ENCODE measurements around the gene TPCN2.
"Not testable (repeated sequence)": the region's sequence is repeated elsewhere in the genome, so short reads cannot be mapped to it uniquely, and the experiment has no call there.

TPCN2 gene

GRCh38 chr11:69137151-69137844 is 88.6 kb downstream of the TPCN2 start:
- Histone ChIP-seq H3K18ac (ENCODE audit: low read depth in 1 of 2, low read length in 2 of 2) (no peak overlapping the region), H2BK15ac (ENCODE audit: low read depth, poor library complexity, severe bottlenecking) (peak overlapping the region; percentile 1), H4K8ac (ENCODE audit: low read length) (no peak overlapping the region), H2BK12ac (ENCODE audit: low read length in 2 of 2) (peak overlapping the region in 1 of 2 experiments; percentile 45), H2AK5ac (ENCODE audit: low read length, severe bottlenecking) (no peak overlapping the region), H3K27me3 (ENCODE audit: control insufficient read depth in 1 of 2, insufficient read depth in 1 of 2, low read length in 2 of 2) (peaks cover 1 to 43% of the 10 kb centered on the region in 2 experiments), H3K27ac (ENCODE audit: low read length, poor library complexity, severe bottlenecking) (no peak overlapping the region), H2AFZ (ENCODE audit: low read depth, low read length) (no peak overlapping the region), H2BK5ac (ENCODE audit: low read depth, low read length, poor library complexity, severe bottlenecking) (no peak overlapping the region), H3K14ac (ENCODE audit: low read length in 2 of 2) (no peak overlapping the region), H3K9me3 (ENCODE audit: control insufficient read depth, low read length) (peaks cover 22% of the 10 kb centered on the region), H3K9ac (ENCODE audit: low read length) (no peak overlapping the region), H3K36me3 (ENCODE audit: control insufficient read depth in 1 of 2, insufficient read depth in 2 of 2, low read depth in 1 of 2, low read length in 2 of 2) (no peaks in the 10 kb centered on the region), H4K91ac (ENCODE audit: low read length) (peak overlapping the region; percentile 74), H3K79me1 (replicated peaks; ENCODE audit: low read length, poor library complexity, severe bottlenecking) (no peaks in the 10 kb centered on the region), H3K4ac (ENCODE audit: low read depth in 1 of 2, low read length in 2 of 2) (no peak overlapping the region), H3K4me2 (ENCODE audit: low read length, poor library complexity, severe bottlenecking) (no peak overlapping the region), H2BK120ac (ENCODE audit: low read depth, low read length) (no peak overlapping the region), H3K4me1 (ENCODE audit: control insufficient read depth, insufficient read depth, low read depth, low read length) (peaks cover 8% of the 10 kb centered on the region), H3K23ac (ENCODE audit: low read length in 2 of 2) (no peak overlapping the region), H3K4me3 (ENCODE audit: insufficient read depth in 1 of 2, low read depth in 1 of 2, low read length in 2 of 2) (no peak overlapping the region)
- WGBS = 91% methylated on average over 8 of the region's 8 CpGs
- DNase-seq = no peak

GRCh38 chr11:69138265-69138664 is 89.5 kb downstream of the TPCN2 start:
- Histone ChIP-seq H3K9ac (ENCODE audit: low read length) (no peak overlapping the region), H2AK5ac (ENCODE audit: low read length, severe bottlenecking) (no peak overlapping the region), H4K91ac (ENCODE audit: low read length) (no peak overlapping the region), H3K14ac (ENCODE audit: low read length in 2 of 2) (no peak overlapping the region), H2BK15ac (ENCODE audit: low read depth, poor library complexity, severe bottlenecking) (no peak overlapping the region), H2BK12ac (ENCODE audit: low read length in 2 of 2) (no peak overlapping the region), H3K27me3 (ENCODE audit: control insufficient read depth in 1 of 2, insufficient read depth in 1 of 2, low read length in 2 of 2) (peaks cover 0 to 47% of the 10 kb centered on the region in 2 experiments), H3K4me1 (ENCODE audit: control insufficient read depth, insufficient read depth, low read depth, low read length) (peaks cover 8% of the 10 kb centered on the region), H3K27ac (ENCODE audit: low read length, poor library complexity, severe bottlenecking) (no peak overlapping the region), H3K79me1 (replicated peaks; ENCODE audit: low read length, poor library complexity, severe bottlenecking) (no peaks in the 10 kb centered on the region), H2BK5ac (ENCODE audit: low read depth, low read length, poor library complexity, severe bottlenecking) (no peak overlapping the region), H3K4me3 (ENCODE audit: insufficient read depth in 1 of 2, low read depth in 1 of 2, low read length in 2 of 2) (no peak overlapping the region), H3K18ac (ENCODE audit: low read depth in 1 of 2, low read length in 2 of 2) (no peak overlapping the region), H2AFZ (ENCODE audit: low read depth, low read length) (no peak overlapping the region), H3K36me3 (ENCODE audit: control insufficient read depth in 1 of 2, insufficient read depth in 2 of 2, low read depth in 1 of 2, low read length in 2 of 2) (no peaks in the 10 kb centered on the region), H3K4me2 (ENCODE audit: low read length, poor library complexity, severe bottlenecking) (no peak overlapping the region), H2BK120ac (ENCODE audit: low read depth, low read length) (no peak overlapping the region), H3K23ac (ENCODE audit: low read length in 2 of 2) (no peak overlapping the region), H3K9me3 (ENCODE audit: control insufficient read depth, low read length) (peaks cover 18% of the 10 kb centered on the region), H4K8ac (ENCODE audit: low read length) (no peak overlapping the region), H3K4ac (ENCODE audit: low read depth in 1 of 2, low read length in 2 of 2) (no peak overlapping the region)
- DNase-seq = peak; percentile 54
- 38% methylated on average over 2 of the region's 3 CpGs for WGBS

GRCh38 chr11:69140161-69140560 is 91.4 kb downstream of the TPCN2 start:
- not testable (repeated sequence) for H2AK5ac ChIP-seq (ENCODE audit: low read length, severe bottlenecking); H4K8ac ChIP-seq (ENCODE audit: low read length); H3K18ac ChIP-seq (ENCODE audit: low read depth in 1 of 2, low read length in 2 of 2); H3K79me1 ChIP-seq (replicated peaks; ENCODE audit: low read length, poor library complexity, severe bottlenecking); H3K14ac ChIP-seq (ENCODE audit: low read length in 2 of 2); H2BK12ac ChIP-seq (ENCODE audit: low read length in 2 of 2); H2BK15ac ChIP-seq (ENCODE audit: low read depth, poor library complexity, severe bottlenecking); H2BK5ac ChIP-seq (ENCODE audit: low read depth, low read length, poor library complexity, severe bottlenecking); H2BK120ac ChIP-seq (ENCODE audit: low read depth, low read length); H3K4ac ChIP-seq (ENCODE audit: low read depth in 1 of 2, low read length in 2 of 2); DNase-seq; H3K27ac ChIP-seq (ENCODE audit: low read length, poor library complexity, severe bottlenecking); H2AFZ ChIP-seq (ENCODE audit: low read depth, low read length); H3K4me2 ChIP-seq (ENCODE audit: low read length, poor library complexity, severe bottlenecking); H4K91ac ChIP-seq (ENCODE audit: low read length); H3K9ac ChIP-seq (ENCODE audit: low read length); H3K9me3 ChIP-seq (ENCODE audit: control insufficient read depth, low read length); H3K23ac ChIP-seq (ENCODE audit: low read length in 2 of 2); H3K4me3 ChIP-seq (ENCODE audit: insufficient read depth in 1 of 2, low read depth in 1 of 2, low read length in 2 of 2); H3K36me3 ChIP-seq (ENCODE audit: control insufficient read depth in 1 of 2, insufficient read depth in 2 of 2, low read depth in 1 of 2, low read length in 2 of 2); H3K4me1 ChIP-seq (ENCODE audit: control insufficient read depth, insufficient read depth, low read depth, low read length)
- peaks cover 0 to 56% of the 10 kb centered on the region in 2 experiments for H3K27me3 ChIP-seq (ENCODE audit: control insufficient read depth in 1 of 2, insufficient read depth in 1 of 2, low read length in 2 of 2)
- WGBS = 100% methylated on average over 7 of the region's 7 CpGs

GRCh38 chr11:69140635-69141034 is 91.9 kb downstream of the TPCN2 start:
- Histone ChIP-seq H3K4me1 (ENCODE audit: control insufficient read depth, insufficient read depth, low read depth, low read length) (peaks cover 4% of the 10 kb centered on the region), H3K23ac (ENCODE audit: low read length in 2 of 2) (no peak overlapping the region), H3K18ac (ENCODE audit: low read depth in 1 of 2, low read length in 2 of 2) (no peak overlapping the region), H3K4me3 (ENCODE audit: insufficient read depth in 1 of 2, low read depth in 1 of 2, low read length in 2 of 2) (no peak overlapping the region), H3K9ac (ENCODE audit: low read length) (no peak overlapping the region), H3K27ac (ENCODE audit: low read length, poor library complexity, severe bottlenecking) (no peak overlapping the region), H3K4ac (ENCODE audit: low read depth in 1 of 2, low read length in 2 of 2) (no peak overlapping the region), H4K91ac (ENCODE audit: low read length) (no peak overlapping the region), H3K36me3 (ENCODE audit: control insufficient read depth in 1 of 2, insufficient read depth in 2 of 2, low read depth in 1 of 2, low read length in 2 of 2) (no peaks in the 10 kb centered on the region), H2AFZ (ENCODE audit: low read depth, low read length) (no peak overlapping the region), H4K8ac (ENCODE audit: low read length) (no peak overlapping the region), H2BK5ac (ENCODE audit: low read depth, low read length, poor library complexity, severe bottlenecking) (no peak overlapping the region), H2AK5ac (ENCODE audit: low read length, severe bottlenecking) (no peak overlapping the region), H2BK15ac (ENCODE audit: low read depth, poor library complexity, severe bottlenecking) (no peak overlapping the region), H3K79me1 (replicated peaks; ENCODE audit: low read length, poor library complexity, severe bottlenecking) (no peaks in the 10 kb centered on the region), H2BK12ac (ENCODE audit: low read length in 2 of 2) (no peak overlapping the region), H3K14ac (ENCODE audit: low read length in 2 of 2) (no peak overlapping the region), H3K9me3 (ENCODE audit: control insufficient read depth, low read length) (peaks cover 9% of the 10 kb centered on the region), H3K4me2 (ENCODE audit: low read length, poor library complexity, severe bottlenecking) (no peak overlapping the region), H3K27me3 (ENCODE audit: control insufficient read depth in 1 of 2, insufficient read depth in 1 of 2, low read length in 2 of 2) (peaks cover 0 to 61% of the 10 kb centered on the region in 2 experiments), H2BK120ac (ENCODE audit: low read depth, low read length) (no peak overlapping the region)
- 91% methylated on average over 5 of the region's 5 CpGs for WGBS
- no peak for DNase-seq
